GM12892 (cell line): ENCODE results near the gene MYO3B.

Experiments
- DNase-seq: peaks from one replicate; pipeline ENCODE4 v3.0.0; 2011; ENCODE audit not compliant: insufficient read length
- FAIRE-seq: peaks from 2 replicates; lab custom pipeline; 2011; peaks lifted over from hg19 to GRCh38; lab: Jason Lieb, UNC
- POLR2A ChIP-seq: IDR thresholded peaks from 2 replicates; pipeline ENCODE4 v1.6.1; 2011; ENCODE audit warnings: low read depth, low read length, control low read depth
- POLR2AphosphoS5 ChIP-seq: IDR thresholded peaks from 2 replicates; pipeline ENCODE4 v1.6.1; 2011; ENCODE audit warnings: low read depth, low read length, control low read depth
- TAF1 ChIP-seq: IDR thresholded peaks from 2 replicates; pipeline ENCODE4 v1.6.1; 2011; ENCODE audit warnings: low read depth, mild to moderate bottlenecking, control low read depth, low read length, borderline replicate concordance

MYO3B gene

GRCh38 chr2:170215021-170215420 is 37.1 kb downstream of the MYO3B start:
- DNase-seq = no peak
- TF ChIP-seq TAF1 = no peak
- no peak for TF ChIP-seq POLR2AphosphoS5
- FAIRE-seq = no peak

- FAIRE-seq = no peak
Observed at GRCh38 chr2:170216428-170216827, 38.5 kb downstream of the MYO3B start.

GRCh38 chr2:170216981-170217380 is 39.0 kb downstream of the MYO3B start:
- DNase-seq (no peak), FAIRE-seq (no peak)
- TF ChIP-seq POLR2A (no peak), TAF1 (no peak), POLR2AphosphoS5 (no peak)

More at GRCh38 chr2:170216428-170216827, 38.5 kb downstream of the MYO3B start:
- TF ChIP-seq POLR2A (no peak), POLR2AphosphoS5 (no peak), TAF1 (no peak)
- no peak for DNase-seq

- no peak for TF ChIP-seq POLR2A
- TF ChIP-seq POLR2AphosphoS5 = no peak
- TF ChIP-seq TAF1 = no peak
- FAIRE-seq = no peak
- no peak for DNase-seq
Observed at GRCh38 chr2:170217778-170218251, 39.9 kb downstream of the MYO3B start.

GRCh38 chr2:170218456-170218855 is 40.5 kb downstream of the MYO3B start:
- TF ChIP-seq POLR2AphosphoS5 (no peak), TAF1 (no peak), POLR2A (no peak)
- FAIRE-seq (no peak), DNase-seq (no peak)

- no peak for FAIRE-seq
- DNase-seq = no peak
- TF ChIP-seq POLR2AphosphoS5 (no peak), POLR2A (no peak), TAF1 (no peak)
Observed at GRCh38 chr2:170218931-170219330, 41.0 kb downstream of the MYO3B start.

- TF ChIP-seq TAF1 = no peak
- no peak for TF ChIP-seq POLR2A
- no peak for TF ChIP-seq POLR2AphosphoS5
- DNase-seq (no peak), FAIRE-seq (no peak)
Observed at GRCh38 chr2:170221317-170222288, 43.7 kb downstream of the MYO3B start.

GRCh38 chr2:170222298-170222697 is 44.4 kb downstream of the MYO3B start:
- DNase-seq (no peak), FAIRE-seq (no peak)
- no peak for TF ChIP-seq POLR2A
- TF ChIP-seq POLR2AphosphoS5 = no peak
- no peak for TF ChIP-seq TAF1

GRCh38 chr2:170222842-170223241 is 44.9 kb downstream of the MYO3B start:
- DNase-seq (no peak), FAIRE-seq (no peak)
- no peak for TF ChIP-seq POLR2AphosphoS5
- TF ChIP-seq POLR2A = no peak
- no peak for TF ChIP-seq TAF1

- FAIRE-seq (no peak), DNase-seq (no peak)
- TF ChIP-seq TAF1 = no peak
- no peak for TF ChIP-seq POLR2AphosphoS5
- no peak for TF ChIP-seq POLR2A
Observed at GRCh38 chr2:170224692-170225294, 46.8 kb downstream of the MYO3B start.

- TF ChIP-seq POLR2A = no peak
- TF ChIP-seq TAF1 = no peak
- TF ChIP-seq POLR2AphosphoS5 = no peak
- no peak for FAIRE-seq
- no peak for DNase-seq
Observed at GRCh38 chr2:170226216-170226615, 48.3 kb downstream of the MYO3B start.

GRCh38 chr2:170227507-170227947 is 49.6 kb downstream of the MYO3B start:
- FAIRE-seq = peak; percentile 81
- no peak for DNase-seq
- TF ChIP-seq TAF1 = no peak
- TF ChIP-seq POLR2A = no peak
- no peak for TF ChIP-seq POLR2AphosphoS5
